ENCODE data around the gene TTPAL. TPM values are rescaled to one million over a fixed set of nuclear protein-coding genes. Genes with fewer than 3 reads are reported as not detected.

Gene TTPAL
- total RNA-seq, 3 donors from 2014 or later: 24.3 to 25.3 (median 25.3) TPM

DNA sequence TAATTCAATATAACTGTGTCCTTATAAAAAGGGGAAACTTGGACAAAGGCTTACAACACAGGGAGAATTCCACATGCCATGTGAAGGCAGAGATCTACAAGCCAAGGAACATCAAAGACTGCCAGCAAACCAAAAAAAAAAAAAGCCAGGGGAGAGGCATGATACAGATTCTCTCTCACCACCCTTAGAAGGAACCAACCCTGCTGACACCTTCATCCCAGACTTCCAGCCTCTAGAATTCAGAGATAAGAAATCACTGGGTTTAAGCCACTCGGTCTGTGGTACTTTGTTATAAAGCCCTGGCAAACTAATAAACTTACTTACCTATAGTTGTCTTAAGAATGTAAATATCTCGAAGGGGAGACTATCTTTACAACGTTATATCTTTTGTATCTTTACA lies 41.8 kb downstream of the TTPAL start:
- DNase-seq (no peak), ATAC-seq (no peak)
- H3K4me3 Mint-ChIP-seq: peak overlapping the region; percentile 2
- no peaks in the 10 kb centered on the region for H3K27me3 Mint-ChIP-seq (ENCODE audit: low read depth)
- H3K4me1 Mint-ChIP-seq (ENCODE audit: low read depth): peaks cover 68% of the 10 kb centered on the region
- peaks cover 13% of the 10 kb centered on the region for H3K36me3 Mint-ChIP-seq (ENCODE audit: insufficient read depth)
- no peaks in the 10 kb centered on the region for H3K9me3 Mint-ChIP-seq

DNA sequence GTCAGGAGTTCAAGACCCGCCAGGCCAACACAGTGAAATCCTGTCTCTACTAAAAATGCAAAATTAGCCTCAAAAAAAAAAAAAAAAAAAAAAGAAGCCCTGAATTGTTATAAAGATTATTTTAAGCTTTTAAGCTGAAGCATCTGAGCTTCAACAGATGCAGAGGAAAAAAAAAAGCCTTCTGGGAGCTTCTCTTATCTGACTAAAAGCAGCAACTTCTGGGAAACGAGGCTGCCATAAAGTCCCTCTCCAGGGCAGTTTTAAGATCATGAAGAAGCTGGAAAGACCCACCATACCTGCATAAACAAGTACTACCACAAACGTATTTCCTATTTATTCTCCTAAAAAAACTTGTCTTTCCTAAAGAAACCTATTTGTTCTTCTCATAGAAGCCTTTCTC lies 42.6 kb downstream of the TTPAL start:
- Mint-ChIP-seq H3K27me3 (ENCODE audit: low read depth) (no peaks in the 10 kb centered on the region), H3K4me1 (ENCODE audit: low read depth) (peaks cover 74% of the 10 kb centered on the region), H3K9me3 (no peaks in the 10 kb centered on the region), H3K36me3 (ENCODE audit: insufficient read depth) (peaks cover 8% of the 10 kb centered on the region), H3K4me3 (peak overlapping the region; percentile 2)
- ATAC-seq (no peak), DNase-seq (no peak)

DNA sequence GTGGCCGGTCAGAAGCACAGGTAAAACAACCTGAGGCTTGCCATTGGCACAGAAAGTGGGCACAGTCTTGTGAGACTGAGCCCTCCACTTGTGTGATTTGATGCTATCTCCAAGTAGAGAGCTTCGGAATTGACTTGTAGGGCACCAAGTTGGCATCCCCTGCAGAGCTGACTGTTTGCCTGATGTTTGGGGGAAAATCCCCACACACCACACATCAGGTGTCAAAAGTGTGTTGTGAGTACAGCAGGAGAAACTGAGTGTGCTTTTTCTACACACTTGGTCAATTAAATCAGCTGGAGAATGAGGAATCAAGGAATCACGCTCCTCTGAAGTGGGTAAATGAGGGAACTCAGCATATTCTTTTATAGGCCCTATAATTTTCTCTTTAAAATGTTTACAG lies 45.2 kb downstream of the TTPAL start:
- Mint-ChIP-seq H3K4me1 (ENCODE audit: low read depth) (peaks cover 60% of the 10 kb centered on the region), H3K36me3 (ENCODE audit: insufficient read depth) (peaks cover 3% of the 10 kb centered on the region), H3K27me3 (ENCODE audit: low read depth) (no peaks in the 10 kb centered on the region), H3K9me3 (no peaks in the 10 kb centered on the region), H3K4me3 (peak overlapping the region; percentile 89)
- ATAC-seq: no peak
- no peak for DNase-seq

DNA sequence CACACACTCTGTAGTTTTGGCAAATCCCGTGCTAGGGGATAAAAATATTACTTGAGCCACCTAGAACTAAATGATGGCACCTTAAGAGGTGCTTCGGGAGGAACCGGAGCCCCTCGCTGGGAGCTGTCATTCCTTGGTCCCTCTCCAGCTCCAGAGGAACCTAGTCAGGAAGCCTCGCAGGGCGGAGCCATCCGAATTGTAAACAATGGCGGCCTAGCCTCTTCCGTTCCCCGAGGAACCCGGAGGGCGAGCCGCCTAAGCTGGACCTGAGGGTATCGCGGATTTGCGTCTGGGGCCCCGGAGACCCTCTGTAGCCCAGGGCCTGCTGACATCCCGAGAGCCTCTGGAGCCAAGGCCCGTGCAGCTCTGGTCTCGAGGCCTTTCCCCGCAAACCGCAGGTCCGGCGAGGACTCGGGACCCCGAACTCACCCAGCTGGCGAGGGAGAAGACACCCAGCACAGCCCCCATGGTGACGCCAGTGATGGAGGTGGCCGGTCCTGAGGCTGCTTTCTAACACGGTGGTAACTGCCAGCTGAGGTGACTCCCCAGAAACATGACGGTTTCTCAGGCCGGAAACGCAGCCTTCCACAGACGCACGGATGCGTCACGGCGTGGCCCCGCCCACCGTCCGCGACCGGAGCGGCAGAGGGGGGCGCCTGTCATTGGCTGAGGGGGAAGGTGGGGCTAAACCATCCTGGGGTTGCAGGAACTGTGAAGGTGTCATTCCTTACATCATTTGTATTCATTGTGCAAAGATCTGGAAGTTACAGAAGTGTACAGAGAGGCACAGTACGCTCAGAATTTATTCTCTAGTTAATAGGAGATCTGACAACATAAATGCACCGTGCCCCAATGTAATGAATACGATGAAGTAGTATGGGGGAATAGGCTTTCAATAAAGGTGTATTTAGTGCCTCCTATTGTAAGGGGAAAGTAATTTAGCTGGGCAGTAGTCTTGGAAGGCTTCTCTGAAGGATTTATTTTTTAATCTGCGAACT lies 46.1 kb downstream of the TTPAL start, which contains the start of gene SERINC3:
SERINC3 (minus strand) TSS at position 587 of the 998 bp plus-strand sequence; CDS start at position 468, 119 bp downstream.
- Mint-ChIP-seq H3K4me1 (ENCODE audit: low read depth) (peaks cover 56% of the 10 kb centered on the region), H3K4me3 (peak within 1 kb of the TSS; percentile 89), H3K27me3 (ENCODE audit: low read depth) (peaks cover 1% of the 10 kb centered on the region), H3K9me3 (no peaks in the 10 kb centered on the region), H3K36me3 (ENCODE audit: insufficient read depth) (peaks cover 3% of the 10 kb centered on the region)
- peak; percentile 99 to 100 for ATAC-seq
- DNase-seq: peak; percentile 96

DNA sequence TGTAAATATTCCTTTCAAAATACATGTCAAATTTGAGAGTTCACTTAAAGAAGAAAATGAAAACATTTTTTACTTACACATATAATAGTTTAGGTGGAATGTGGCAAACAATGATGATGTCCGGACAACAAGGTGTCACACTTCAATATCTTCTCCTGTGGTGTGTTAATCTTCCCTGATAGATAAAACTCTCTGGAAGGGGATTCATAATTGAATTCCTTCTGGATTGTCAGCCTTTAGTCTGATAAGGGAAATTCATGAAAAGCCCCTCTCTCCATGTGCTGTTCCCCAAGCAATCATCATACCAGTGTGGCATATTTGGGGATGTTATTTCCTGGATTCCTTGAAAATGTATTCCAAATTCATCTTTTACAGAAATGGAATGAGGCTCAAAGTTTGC lies 47.2 kb downstream of the TTPAL start:
- Mint-ChIP-seq H3K9me3 (no peaks in the 10 kb centered on the region), H3K4me1 (ENCODE audit: low read depth) (peaks cover 46% of the 10 kb centered on the region), H3K36me3 (ENCODE audit: insufficient read depth) (peaks cover 3% of the 10 kb centered on the region), H3K27me3 (ENCODE audit: low read depth) (peaks cover 2% of the 10 kb centered on the region), H3K4me3 (peak overlapping the region; percentile 89)
- no peak for DNase-seq
- ATAC-seq: no peak

DNA sequence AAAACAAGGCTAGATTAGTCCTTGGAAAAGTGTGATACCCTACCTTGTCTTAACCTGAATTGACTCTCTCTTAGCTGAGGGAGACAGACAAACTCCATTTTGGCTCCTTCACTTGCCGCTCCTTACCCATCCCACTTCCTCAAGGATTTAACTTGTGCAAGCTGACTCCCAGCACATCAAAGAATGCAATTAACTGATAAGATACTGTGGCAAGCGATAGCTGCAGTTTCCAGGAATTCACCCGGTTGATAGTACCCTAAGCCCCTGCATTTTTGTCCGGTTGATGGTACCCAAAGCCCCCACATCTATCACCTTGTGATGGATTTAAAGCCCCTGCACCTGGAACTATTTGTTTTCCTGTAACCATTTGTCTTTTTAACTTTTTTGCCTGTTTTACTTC lies 48.1 kb downstream of the TTPAL start:
- ATAC-seq: no peak
- Mint-ChIP-seq H3K4me1 (ENCODE audit: low read depth) (peaks cover 40% of the 10 kb centered on the region), H3K4me3 (no peak overlapping the region), H3K27me3 (ENCODE audit: low read depth) (peaks cover 2% of the 10 kb centered on the region), H3K36me3 (ENCODE audit: insufficient read depth) (peaks cover 3% of the 10 kb centered on the region), H3K9me3 (no peaks in the 10 kb centered on the region)
- DNase-seq: no peak

DNA sequence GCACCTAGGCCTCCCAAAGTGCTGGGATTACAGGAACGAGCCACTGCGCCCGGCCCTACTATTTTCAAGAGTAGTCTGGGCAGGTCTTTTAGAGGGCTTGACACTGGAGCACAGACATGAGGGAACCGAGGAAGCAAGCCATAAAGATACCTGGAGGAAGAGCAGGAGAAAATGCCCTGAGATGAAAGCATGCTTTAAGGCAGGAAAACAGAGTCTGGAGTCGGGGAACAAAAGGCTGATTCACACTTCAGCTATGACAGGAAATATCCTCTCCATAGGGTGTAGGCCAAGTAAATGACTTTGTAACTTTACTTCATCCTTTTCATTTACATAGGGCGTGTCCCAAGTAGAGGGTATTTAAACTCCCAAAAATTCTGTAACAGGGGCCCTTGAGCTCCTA lies 50.5 kb downstream of the TTPAL start:
- no peak overlapping the region for H3K4me3 Mint-ChIP-seq
- peaks cover 6% of the 10 kb centered on the region for H3K27me3 Mint-ChIP-seq (ENCODE audit: low read depth)
- no peaks in the 10 kb centered on the region for H3K9me3 Mint-ChIP-seq
- H3K36me3 Mint-ChIP-seq (ENCODE audit: insufficient read depth): no peaks in the 10 kb centered on the region
- ATAC-seq (no peak), DNase-seq (no peak)
- peaks cover 19% of the 10 kb centered on the region for H3K4me1 Mint-ChIP-seq (ENCODE audit: low read depth)

DNA sequence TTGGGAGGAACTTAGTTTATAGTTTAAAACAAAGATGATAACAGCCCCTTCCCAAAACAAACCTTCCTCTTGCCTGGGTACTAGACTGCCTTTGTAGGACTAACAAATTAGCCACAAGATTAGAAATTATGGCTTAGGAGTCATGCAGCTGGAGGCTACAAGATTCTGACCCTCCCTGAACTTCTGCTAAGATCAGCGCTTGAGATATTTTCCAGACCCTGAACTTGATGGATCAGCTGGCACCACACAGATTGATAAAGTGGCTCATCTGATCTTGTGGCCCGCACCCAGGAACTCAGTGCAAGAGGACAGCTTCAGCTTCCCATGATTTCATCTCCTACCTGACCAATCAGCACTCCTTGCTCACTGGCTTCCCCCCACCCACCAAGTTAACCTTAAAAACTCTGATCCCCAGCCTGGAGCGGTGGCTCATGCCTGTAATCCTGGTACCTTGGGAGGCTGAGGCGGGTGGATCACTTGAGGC lies 52.1 kb downstream of the TTPAL start:
- H3K4me3 Mint-ChIP-seq: no peak overlapping the region
- no peak for DNase-seq
- no peak for ATAC-seq
- H3K36me3 Mint-ChIP-seq (ENCODE audit: insufficient read depth): no peaks in the 10 kb centered on the region
- peaks cover 10% of the 10 kb centered on the region for H3K4me1 Mint-ChIP-seq (ENCODE audit: low read depth)
- H3K27me3 Mint-ChIP-seq (ENCODE audit: low read depth): peaks cover 8% of the 10 kb centered on the region
- H3K9me3 Mint-ChIP-seq: no peaks in the 10 kb centered on the region

DNA sequence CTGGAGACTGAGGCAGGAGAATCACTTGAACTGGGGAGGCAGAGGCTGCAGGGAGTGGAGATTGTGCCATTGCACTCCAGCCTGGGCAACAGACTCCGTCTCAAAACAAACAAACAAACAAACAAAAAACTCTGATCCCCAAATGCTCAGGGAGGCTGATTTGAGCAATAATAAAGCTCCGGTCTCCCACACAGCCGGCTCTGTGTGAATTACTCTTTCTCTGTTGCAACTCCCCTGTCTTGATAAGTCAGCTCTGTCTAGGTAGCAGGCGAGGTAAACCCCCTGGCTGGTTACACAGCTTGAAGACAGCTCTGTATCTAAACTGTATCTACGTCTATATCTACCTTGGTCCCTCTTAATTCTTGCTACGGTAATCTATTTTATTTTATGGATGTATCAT lies 52.6 kb downstream of the TTPAL start:
- ATAC-seq (no peak), DNase-seq (no peak)
- no peak overlapping the region for H3K4me3 Mint-ChIP-seq
- H3K4me1 Mint-ChIP-seq (ENCODE audit: low read depth): peaks cover 5% of the 10 kb centered on the region
- H3K9me3 Mint-ChIP-seq: no peaks in the 10 kb centered on the region
- peaks cover 8% of the 10 kb centered on the region for H3K27me3 Mint-ChIP-seq (ENCODE audit: low read depth)
- H3K36me3 Mint-ChIP-seq (ENCODE audit: insufficient read depth): no peaks in the 10 kb centered on the region

DNA sequence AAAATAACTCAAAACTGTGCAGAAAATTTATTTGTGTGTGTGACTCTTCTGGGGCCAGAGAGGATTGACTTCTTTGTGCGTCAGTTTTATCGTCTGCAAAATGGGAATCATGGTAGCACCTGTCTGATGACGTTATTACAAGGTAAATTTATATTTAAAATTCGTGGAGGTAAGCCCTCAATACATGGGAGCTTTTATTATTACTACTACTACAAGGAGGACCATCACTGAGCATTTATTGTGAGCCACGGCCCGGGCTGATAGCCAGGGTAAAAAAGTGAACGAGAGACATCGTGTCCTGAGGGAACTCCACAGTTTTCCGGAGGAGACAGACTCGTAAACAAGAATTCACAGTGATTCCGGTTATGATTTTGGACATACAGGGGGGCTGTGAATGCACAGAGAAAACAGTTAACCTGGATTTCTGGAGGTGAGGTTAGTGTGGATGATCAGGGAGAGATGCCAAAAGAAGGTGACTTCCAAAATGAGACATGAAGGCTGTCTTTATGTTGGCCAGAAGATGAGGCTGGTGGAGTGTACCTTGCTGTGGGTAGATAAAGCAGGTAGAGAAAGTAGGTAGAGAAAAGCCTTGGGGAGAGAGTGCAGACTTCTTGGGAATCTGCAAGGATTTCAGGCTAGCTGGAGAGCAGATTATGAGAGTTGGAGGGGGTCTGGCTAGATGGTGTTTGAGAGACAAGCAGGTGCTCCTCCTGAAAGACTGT lies 56.7 kb downstream of the TTPAL start:
- ATAC-seq (peak in 1 of 2 donors; percentile 6), DNase-seq (no peak)
- H3K9me3 Mint-ChIP-seq: no peaks in the 10 kb centered on the region
- no peaks in the 10 kb centered on the region for H3K36me3 Mint-ChIP-seq (ENCODE audit: insufficient read depth)
- no peak overlapping the region for H3K4me3 Mint-ChIP-seq
- peaks cover 4% of the 10 kb centered on the region for H3K4me1 Mint-ChIP-seq (ENCODE audit: low read depth)
- peaks cover 6% of the 10 kb centered on the region for H3K27me3 Mint-ChIP-seq (ENCODE audit: low read depth)

DNA sequence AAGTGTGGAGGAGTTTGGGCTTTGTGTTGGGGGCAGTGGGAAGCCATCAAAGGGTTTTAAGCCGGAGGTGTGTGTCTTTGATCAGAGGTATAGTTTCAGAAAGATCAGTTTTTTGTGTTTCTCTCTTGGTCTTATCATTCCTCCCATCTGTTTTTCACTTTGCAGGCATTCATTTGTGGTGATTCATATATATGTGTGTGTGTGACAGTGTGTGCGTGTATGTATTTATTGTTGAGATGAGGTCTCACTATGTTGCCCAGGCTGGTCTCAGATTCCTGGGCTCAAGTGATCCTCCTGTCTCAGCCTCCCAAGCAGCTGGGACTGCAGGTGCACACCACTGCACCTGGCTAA lies 57.3 kb downstream of the TTPAL start:
- Mint-ChIP-seq H3K27me3 (ENCODE audit: low read depth) (peaks cover 6% of the 10 kb centered on the region), H3K9me3 (no peaks in the 10 kb centered on the region), H3K4me3 (no peak overlapping the region), H3K36me3 (ENCODE audit: insufficient read depth) (no peaks in the 10 kb centered on the region), H3K4me1 (ENCODE audit: low read depth) (peaks cover 4% of the 10 kb centered on the region)
- ATAC-seq: peak; percentile 65 to 69
- no peak for DNase-seq

DNA sequence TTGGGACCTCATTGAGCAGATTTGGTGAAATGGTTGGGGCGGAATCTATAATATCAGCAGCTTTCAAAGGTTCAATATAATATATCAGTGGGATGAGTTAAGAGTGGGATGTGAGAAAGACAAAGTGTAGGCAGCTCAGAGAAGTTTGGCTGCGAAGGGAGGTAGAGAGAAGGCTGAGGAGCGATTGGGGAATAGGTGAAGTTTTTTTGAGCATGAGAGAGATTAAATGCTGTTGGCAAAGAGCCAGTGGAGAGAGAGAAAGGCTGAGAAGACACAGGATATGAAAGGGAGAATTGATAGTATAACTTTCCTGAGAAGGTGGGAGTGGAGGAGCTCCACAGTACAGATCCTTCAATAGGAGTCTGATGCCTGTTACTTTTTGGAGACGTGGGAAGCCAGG lies 58.3 kb downstream of the TTPAL start:
- Mint-ChIP-seq H3K4me1 (ENCODE audit: low read depth) (peaks cover 4% of the 10 kb centered on the region), H3K9me3 (no peaks in the 10 kb centered on the region), H3K4me3 (no peak overlapping the region), H3K27me3 (ENCODE audit: low read depth) (peaks cover 6% of the 10 kb centered on the region), H3K36me3 (ENCODE audit: insufficient read depth) (no peaks in the 10 kb centered on the region)
- ATAC-seq: no peak
- DNase-seq: no peak

DNA sequence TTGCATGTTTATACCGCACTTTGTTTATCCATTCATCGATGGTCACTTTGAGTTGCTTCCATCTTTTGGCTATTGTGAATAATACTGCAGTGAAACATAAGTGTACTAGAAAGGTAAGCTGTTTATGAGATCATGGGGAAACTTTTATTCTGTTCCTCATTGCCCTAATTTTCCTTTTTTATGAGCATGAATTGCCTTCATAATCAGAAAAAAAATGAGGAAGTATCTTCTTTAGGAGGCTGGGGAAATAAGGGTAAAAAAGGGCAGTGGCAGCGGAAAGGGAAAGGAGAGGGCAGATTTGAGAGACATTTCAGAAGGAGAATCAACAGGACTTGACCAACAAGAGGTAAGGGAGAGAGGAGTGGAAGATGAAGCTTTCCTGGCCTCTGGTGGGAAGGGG lies 60.5 kb downstream of the TTPAL start:
- no peaks in the 10 kb centered on the region for H3K36me3 Mint-ChIP-seq (ENCODE audit: insufficient read depth)
- no peaks in the 10 kb centered on the region for H3K9me3 Mint-ChIP-seq
- peaks cover 2% of the 10 kb centered on the region for H3K27me3 Mint-ChIP-seq (ENCODE audit: low read depth)
- DNase-seq (no peak), ATAC-seq (no peak)
- H3K4me3 Mint-ChIP-seq: no peak overlapping the region
- peaks cover 4% of the 10 kb centered on the region for H3K4me1 Mint-ChIP-seq (ENCODE audit: low read depth)

DNA sequence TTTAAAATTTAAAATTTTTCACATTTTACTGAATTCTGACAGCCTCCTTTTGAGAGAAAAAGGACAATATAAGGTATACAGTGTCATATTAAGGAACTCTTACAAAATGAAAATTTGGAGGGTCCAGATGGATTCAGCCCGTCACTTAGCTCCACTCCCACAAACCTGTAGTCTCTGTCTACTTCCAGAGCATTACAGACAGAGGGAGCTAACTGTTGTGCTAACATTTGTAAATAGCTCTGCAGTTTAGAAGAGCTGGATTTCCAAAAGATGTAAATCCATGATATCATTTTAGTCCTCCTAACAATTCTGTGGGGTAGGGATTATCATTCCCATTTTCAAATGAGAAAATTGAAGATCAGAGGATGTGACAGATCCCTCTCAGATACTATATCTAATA lies 62.3 kb downstream of the TTPAL start:
- H3K4me3 Mint-ChIP-seq: no peak overlapping the region
- no peak for DNase-seq
- no peaks in the 10 kb centered on the region for H3K36me3 Mint-ChIP-seq (ENCODE audit: insufficient read depth)
- H3K9me3 Mint-ChIP-seq: no peaks in the 10 kb centered on the region
- ATAC-seq: no peak
- no peaks in the 10 kb centered on the region for H3K4me1 Mint-ChIP-seq (ENCODE audit: low read depth)
- no peaks in the 10 kb centered on the region for H3K27me3 Mint-ChIP-seq (ENCODE audit: low read depth)

Measured in activated T-cell treated with anti-CD3 and anti-CD28 coated beads, Interleukin-2, amount 50 U/mL, for 4 hours (primary cell).